Measurements from ENCODE around the gene LDB3. TPM values are rescaled to one million over a fixed set of nuclear protein-coding genes. Genes with fewer than 3 reads are reported as not detected.

The LDB3 gene
- total and polyA plus RNA-seq, 2 donors (not counting 1 experiment from before 2014, with no cell fraction given), result under 0.01 to 0.20 TPM

- no peaks in the 10 kb centered on the region for H4K20me1 ChIP-seq (ENCODE audit: control insufficient read depth, extremely low read depth, insufficient read depth, low read length)
- no peaks in the 10 kb centered on the region for H3K9me3 ChIP-seq (ENCODE audit: control insufficient read depth, insufficient read depth, low read depth, low read length)
- H3K27me3 ChIP-seq (ENCODE audit: control insufficient read depth, insufficient read depth, low read length), result no peaks in the 10 kb centered on the region
- H3K27ac ChIP-seq (ENCODE audit: insufficient read depth, low read length), result no peak overlapping the region
- H3K36me3 ChIP-seq (ENCODE audit: control insufficient read depth, insufficient read depth, low read length), result no peaks in the 10 kb centered on the region
- H3K9ac ChIP-seq (ENCODE audit: insufficient read depth, low read length), result no peak overlapping the region
- peaks cover 63% of the 10 kb centered on the region for H3K79me2 ChIP-seq (ENCODE audit: control insufficient read depth, insufficient read depth, low read length)
- H3K4me2 ChIP-seq (ENCODE audit: extremely low read depth, insufficient read depth, low read length), result no peak overlapping the region
- no peak for TF ChIP-seq CTCF (conservative IDR thresholded peaks at IDR 0.05 in 1 of 2, IDR thresholded peaks at IDR 0.05 in 1 of 2; ENCODE audit: low read depth in 1 of 2, low read length in 2 of 2)
- no peak for TF ChIP-seq EZH2 (IDR thresholded peaks at IDR 0.05; ENCODE audit: low read length, missing control alignments)
- H2AFZ ChIP-seq (ENCODE audit: low read length), result no peak overlapping the region
- no peak overlapping the region for H3K4me3 ChIP-seq (replicated peaks in 1 of 4; ENCODE audit: control extremely low read depth in 1 of 4, insufficient read depth in 1 of 4, low read depth in 3 of 4, low read length in 4 of 4)
- H3K4me1 ChIP-seq (ENCODE audit: control insufficient read depth, extremely low read depth, insufficient read depth, low read length), result peaks cover 8% of the 10 kb centered on the region
- no peak for DNase-seq (ENCODE audit: low read depth in 2 of 2)
Measured at GRCh38 chr10:86785037-86785436, 116.7 kb downstream of the LDB3 start.

Other genes with a start within 250 kb of the LDB3 start
- gene WAPL, start 146.7 kb upstream of the LDB3 start, total RNA-seq, result 45.7 and 50.4 TPM in 2 replicates
- 22.0 and 24.6 TPM in 2 replicates for gene WAPL, start 146.7 kb upstream of the LDB3 start, polyA plus RNA-seq
- not detected in 2 replicates for gene OPN4, start 14.0 kb upstream of the LDB3 start, total RNA-seq
- not detected in 2 replicates for gene OPN4, start 14.0 kb upstream of the LDB3 start, polyA plus RNA-seq
- 53.7 and 61.8 TPM in 2 replicates for gene BMPR1A, start 88.1 kb downstream of the LDB3 start, total RNA-seq
- 49.1 and 52.8 TPM in 2 replicates for gene BMPR1A, start 88.1 kb downstream of the LDB3 start, polyA plus RNA-seq

All from fibroblast of lung (primary cell).